Measurements from ENCODE around the gene ANXA5.

The ANXA5 gene

GRCh38 chr4:121721700-121722099 lies 24.9 kb upstream of the ANXA5 start (continued):
- no peak for TF ChIP-seq ZNF169 (tag by site-specific recombination; IDR thresholded peaks at IDR 0.05)
- TF ChIP-seq ZNF624 (tag by site-specific recombination; IDR thresholded peaks at IDR 0.05), result no peak
- no peak for TF ChIP-seq ZNF19 (tag by site-specific recombination; IDR thresholded peaks at IDR 0.05; ENCODE audit: low read depth)
- no peak for TF ChIP-seq ZNF121 (tag by site-specific recombination; IDR thresholded peaks at IDR 0.05)
- TF ChIP-seq ZNF132 (tag by site-specific recombination; IDR thresholded peaks at IDR 0.05; ENCODE audit: borderline replicate concordance), result no peak
- no peak for TF ChIP-seq ZFP37 (tag by site-specific recombination; IDR thresholded peaks at IDR 0.05)
- no peak for TF ChIP-seq ZNF660 (tag by site-specific recombination; IDR thresholded peaks at IDR 0.05)
- no peak for TF ChIP-seq ZNF37A (tag by site-specific recombination; IDR thresholded peaks at IDR 0.05)
- TF ChIP-seq ZNF555 (tag by site-specific recombination; conservative IDR thresholded peaks at IDR 0.05), result no peak
- TF ChIP-seq ZNF2 (tag by site-specific recombination; IDR thresholded peaks at IDR 0.05), result no peak
- TF ChIP-seq ZNF175 (tag by site-specific recombination; IDR thresholded peaks at IDR 0.05), result no peak
- TF ChIP-seq ZFP41 (tag by site-specific recombination; IDR thresholded peaks at IDR 0.05; ENCODE audit: borderline replicate concordance), result no peak
- TF ChIP-seq ZNF654 (tag by site-specific recombination; IDR thresholded peaks at IDR 0.05; ENCODE audit: low read depth), result no peak
- TF ChIP-seq OVOL3 (tag by site-specific recombination; IDR thresholded peaks at IDR 0.05), result peak; percentile 65; the same call in 1 of the 2 replicates
- TF ChIP-seq ZSCAN30 (tag by site-specific recombination; IDR thresholded peaks at IDR 0.05), result peak; percentile 37; the same call in 1 of the 2 replicates
- no peak for TF ChIP-seq ZNF585B (tag by site-specific recombination; IDR thresholded peaks at IDR 0.05)
- TF ChIP-seq, protein P1, sequence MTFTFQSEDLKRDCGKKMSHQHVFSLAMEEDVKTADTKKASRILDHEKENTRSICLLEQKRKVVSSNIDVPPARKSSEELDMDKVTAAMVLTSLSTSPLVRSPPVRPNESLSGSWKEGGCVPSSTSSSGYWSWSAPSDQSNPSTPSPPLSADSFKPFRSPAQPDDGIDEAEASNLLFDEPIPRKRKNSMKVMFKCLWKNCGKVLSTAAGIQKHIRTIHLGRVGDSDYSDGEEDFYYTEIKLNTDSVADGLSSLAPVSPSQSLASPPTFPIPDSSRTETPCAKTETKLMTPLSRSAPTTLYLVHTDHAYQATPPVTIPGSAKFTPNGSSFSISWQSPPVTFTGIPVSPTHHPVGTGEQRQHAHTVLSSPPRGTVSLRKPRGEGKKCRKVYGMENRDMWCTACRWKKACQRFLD (tag by site-specific recombination; IDR thresholded peaks at IDR 0.05), result no peak
- TF ChIP-seq SP7 (tag by site-specific recombination; IDR thresholded peaks at IDR 0.05), result no peak
- peak; percentile 97 for TF ChIP-seq FEZF1 (tag by site-specific recombination; IDR thresholded peaks at IDR 0.05)
- no peak for TF ChIP-seq ZNF626 (tag by site-specific recombination; IDR thresholded peaks at IDR 0.05)
- no peak for TF ChIP-seq ZNF639 (tag by site-specific recombination; IDR thresholded peaks at IDR 0.05)
- no peak for TF ChIP-seq PRDM2 (tag by site-specific recombination; IDR thresholded peaks at IDR 0.05; ENCODE audit: borderline replicate concordance)
- no peak for TF ChIP-seq ZNF341 (tag by site-specific recombination; IDR thresholded peaks at IDR 0.05; ENCODE audit: low read depth)
- TF ChIP-seq GFI1B (tag by site-specific recombination; IDR thresholded peaks at IDR 0.05), result no peak
- TF ChIP-seq ZNF707 (tag by site-specific recombination; IDR thresholded peaks at IDR 0.05), result no peak

All from HEK293 (cell line).